Endothelial cell of umbilical vein (primary cell): ENCODE results near the gene ABTB2. TPM values are rescaled to one million over a fixed set of nuclear protein-coding genes. Genes with fewer than 3 reads are reported as not detected.

Experiments used
- BruUV-seq: library from RNA; stranded (reverse); fragments of 400-500 nt; replicated peaks from 2 replicates; lab custom pipeline; 2021; lab: Mats Ljungman, UMichigan
- CTCF ChIA-PET: fragments of 300-600, 350-600 bp; sonication (Branson Sonifier 250); formaldehyde crosslinking; loops from one replicate; lab custom pipeline; 2021; ENCODE audit warnings: antibody characterized with exemption, inconsistent platforms; lab: Charles Lee
- POLR2A ChIA-PET: fragments of 300-600, 350-600 bp; sonication (Branson Sonifier 250); formaldehyde crosslinking; loops from one replicate; lab custom pipeline; 2021; ENCODE audit warnings: antibody characterized with exemption, inconsistent platforms; lab: Charles Lee
- DNase-seq: peaks from one replicate; pipeline ENCODE4 v3.0.0-alpha.2; 2011; ENCODE audit warnings: low read depth, low spot score
- FAIRE-seq: peaks from 2 replicates; lab custom pipeline; 2011; peaks lifted over from hg19 to GRCh38; lab: Jason Lieb, UNC
- H2AFZ ChIP-seq: 2 replicates; pipeline ENCODE4 v1.6.0; 2012; ENCODE audit warnings: low read depth, low read length, control low read depth, inconsistent platforms
- H3K27ac ChIP-seq: 2 replicates; pipeline ENCODE4 v1.5.1; 2011; ENCODE audit warnings: low read depth, mild to moderate bottlenecking, control low read depth, low read length, moderate library complexity; ENCODE audit not compliant: insufficient read depth
- H3K27me3 ChIP-seq, 2 experiments: 2 replicates each; pipeline versions ENCODE4 v1.6.0 to v1.6.1; 2011; ENCODE audit warnings: low read length in 2 of 2, mixed read lengths in 1 of 2; ENCODE audit not compliant: control insufficient read depth in 2 of 2, insufficient read depth in 2 of 2
- H3K36me3 ChIP-seq, 2 experiments: 2 replicates in 1 of 2; 3 replicates in 1 of 2; pipeline ENCODE4 v1.5.1; 2011; ENCODE audit warnings: low read length in 2 of 2, mild to moderate bottlenecking in 1 of 2, moderate library complexity in 1 of 2; ENCODE audit not compliant: control insufficient read depth in 2 of 2, insufficient read depth in 2 of 2; ENCODE audit errors: extremely low read depth in 1 of 2
- H3K4me1 ChIP-seq: 3 replicates; pipeline ENCODE4 v1.5.1; 2011; ENCODE audit warnings: mild to moderate bottlenecking, low read length; ENCODE audit not compliant: control insufficient read depth, insufficient read depth; ENCODE audit errors: extremely low read depth
- H3K4me2 ChIP-seq: 2 replicates; pipeline ENCODE4 v1.6.1; 2011; ENCODE audit warnings: low read length, control low read depth, mixed read lengths; ENCODE audit not compliant: insufficient read depth
- H3K4me3 ChIP-seq, 3 experiments: fragments of 200-600 bp in 1 of 3; sonication (generic), shearing (Covaris generic) in 1 of 3; replicated peaks in 1 of 3; 2 replicates each; pipeline ENCODE4 v1.5.1; 2011 to 2016; ENCODE audit warnings: control low read depth in 3 of 3, low read length in 3 of 3, mild to moderate bottlenecking in 2 of 3, inconsistent platforms in 1 of 3, low read depth in 1 of 3, moderate library complexity in 1 of 3; ENCODE audit not compliant: insufficient read depth in 1 of 3
- H3K79me2 ChIP-seq: 2 replicates; pipeline ENCODE4 v1.6.0; 2012; ENCODE audit warnings: low read length, inconsistent platforms; ENCODE audit not compliant: control insufficient read depth, insufficient read depth
- H3K9ac ChIP-seq: replicated peaks from 2 replicates; pipeline ENCODE3; 2011; ENCODE audit warnings: low read length, control low read depth; ENCODE audit not compliant: insufficient read depth; ENCODE audit errors: extremely low read depth
- H3K9me1 ChIP-seq: replicated peaks from 3 replicates; pipeline ENCODE4 v1.6.0; 2011; ENCODE audit warnings: mild to moderate bottlenecking, low read length; ENCODE audit not compliant: control insufficient read depth, insufficient read depth; ENCODE audit errors: extremely low read depth
- H3K9me3 ChIP-seq: replicated peaks from 2 replicates; pipeline ENCODE4 v1.5.1; 2012; ENCODE audit warnings: low read length, inconsistent platforms; ENCODE audit not compliant: control insufficient read depth, insufficient read depth
- H4K20me1 ChIP-seq: replicated peaks from 2 replicates; pipeline ENCODE3; 2011; ENCODE audit warnings: mild to moderate bottlenecking, low read length; ENCODE audit not compliant: control insufficient read depth, insufficient read depth; ENCODE audit errors: extremely low read depth
- EZH2 ChIP-seq: IDR thresholded peaks from 2 replicates; pipeline ENCODE4 v1.6.1; 2012; ENCODE audit warnings: borderline replicate concordance, low read depth, mild to moderate bottlenecking, moderate library complexity, low read length, inconsistent platforms; ENCODE audit not compliant: severe bottlenecking
- FOS ChIP-seq: IDR thresholded peaks from 2 replicates; pipeline ENCODE4 v1.6.1; 2011; ENCODE audit warnings: mild to moderate bottlenecking, low read length, moderate library complexity, borderline replicate concordance; ENCODE audit not compliant: insufficient read depth
- GATA2 ChIP-seq: IDR thresholded peaks from 2 replicates; pipeline ENCODE4 v1.7.0; 2011; ENCODE audit warnings: low read depth, mild to moderate bottlenecking, moderate library complexity, mixed read lengths, low read length; ENCODE audit not compliant: insufficient read length, insufficient read depth
- JUN ChIP-seq: IDR thresholded peaks from 2 replicates; pipeline ENCODE4 v1.6.1; 2011; ENCODE audit warnings: borderline replicate concordance, low read depth; ENCODE audit not compliant: insufficient read length, insufficient read depth
- MYC ChIP-seq: IDR thresholded peaks from one replicate; pipeline ENCODE4 v1.6.1; 2011; ENCODE audit warnings: mild to moderate bottlenecking, low read depth, low read length
- POLR2A ChIP-seq: IDR thresholded peaks from 2 replicates; pipeline ENCODE4 v1.6.1; 2012; ENCODE audit warnings: low read depth, mild to moderate bottlenecking, control low read depth, low read length
- POLR2AphosphoS5 ChIP-seq: IDR thresholded peaks from 2 replicates; pipeline ENCODE4 v1.6.1; 2012; ENCODE audit warnings: low read depth, mild to moderate bottlenecking, control low read depth, low read length, moderate library complexity; ENCODE audit not compliant: insufficient read depth
- dilution Hi-C: fragments of 300-500 bp; cut with MboI; formaldehyde crosslinking; loops from one replicate; pipeline ENCODE4 v1.15.0; 2019; ENCODE audit warnings: low sequenced_read_pairs; ENCODE audit not compliant: extremely low pct_ligation_motif_present
- intact Hi-C: fragments of 100-400 bp; cut with micrococcal nuclease; formaldehyde crosslinking; loops from one replicate; pipeline ENCODE4 v1.10.0; 2022
- polyA plus RNA-seq, 4 experiments: library from polyadenylated mRNA; depleted of rRNA in 3 of 4; stranded (reverse) in 3 of 4; unstranded in 1 of 4; fragments of >200 nt; gene quantifications; 2 replicates each; pipeline versions ENCODE4 v1.2.1 to v1.2.3, GENCODE V29; 2011 to 2012; ENCODE audit warnings: missing spikeins in 1 of 4
- total RNA-seq: library from RNA; stranded (reverse); gene quantifications from 2 replicates; pipeline ENCODE4 v1.2.3, GENCODE V29; 2021
- TF ChIP-seq, protein P1 (sequence below), 2 donors: IDR thresholded peaks; 1 replicate in 1 of 2; 2 replicates in 1 of 2; pipeline ENCODE4 v1.5.1; 2011; ENCODE audit warnings: low read length in 2 of 2, mild to moderate bottlenecking in 2 of 2, moderate library complexity in 2 of 2, control low read depth in 1 of 2, inconsistent platforms in 1 of 2, low read depth in 1 of 2; ENCODE audit not compliant: insufficient read depth in 1 of 2; ENCODE audit errors: extremely low read depth in 1 of 2
- TF ChIP-seq, protein P2 (sequence below): IDR thresholded peaks from 2 replicates; pipeline ENCODE4 v1.6.1; 2011; ENCODE audit not compliant: insufficient read depth, insufficient read length

ABTB2 gene
- total and polyA plus RNA-seq, 2 donors (not counting 3 experiments of a cell fraction or from before 2014, with no cell fraction given), result 0.11 to 0.14 TPM

DNA sequence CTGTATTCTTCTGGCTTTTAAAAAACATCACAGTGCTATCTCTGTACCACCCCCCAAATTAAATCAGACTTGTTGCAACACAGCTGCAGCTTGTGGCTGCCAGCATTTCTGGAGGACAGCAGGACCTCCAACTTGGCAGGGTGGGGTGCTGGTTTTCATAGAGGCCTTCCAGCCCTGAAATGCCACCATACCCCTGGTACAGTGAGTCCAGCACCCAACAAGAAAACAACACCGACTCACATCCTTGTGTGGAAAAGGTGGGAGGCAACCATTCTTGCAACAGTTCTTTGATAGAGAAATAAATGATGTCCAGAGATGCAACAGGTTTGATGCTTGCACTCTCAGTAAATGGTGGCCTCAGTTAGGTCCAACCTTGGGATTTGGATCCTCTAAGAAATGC lies 96.0 kb downstream of the ABTB2 start:
- dilution Hi-C loops, result no loop called here
- ChIA-PET CTCF (interaction anchor here (1.6 kb wide), 1 partner anchor 27 kb away, joined by 4 read pairs; no protein-coding TSS in a partner anchor), POLR2A (no interaction called here)
- H4K20me1 ChIP-seq, result no peaks in the 10 kb centered on the region
- H3K4me1 ChIP-seq, result no peaks in the 10 kb centered on the region
- H3K4me3 ChIP-seq, result no peak overlapping the region
- no peak overlapping the region for H2AFZ ChIP-seq
- no peaks in the 10 kb centered on the region for H3K79me2 ChIP-seq
- TF ChIP-seq, protein P1, sequence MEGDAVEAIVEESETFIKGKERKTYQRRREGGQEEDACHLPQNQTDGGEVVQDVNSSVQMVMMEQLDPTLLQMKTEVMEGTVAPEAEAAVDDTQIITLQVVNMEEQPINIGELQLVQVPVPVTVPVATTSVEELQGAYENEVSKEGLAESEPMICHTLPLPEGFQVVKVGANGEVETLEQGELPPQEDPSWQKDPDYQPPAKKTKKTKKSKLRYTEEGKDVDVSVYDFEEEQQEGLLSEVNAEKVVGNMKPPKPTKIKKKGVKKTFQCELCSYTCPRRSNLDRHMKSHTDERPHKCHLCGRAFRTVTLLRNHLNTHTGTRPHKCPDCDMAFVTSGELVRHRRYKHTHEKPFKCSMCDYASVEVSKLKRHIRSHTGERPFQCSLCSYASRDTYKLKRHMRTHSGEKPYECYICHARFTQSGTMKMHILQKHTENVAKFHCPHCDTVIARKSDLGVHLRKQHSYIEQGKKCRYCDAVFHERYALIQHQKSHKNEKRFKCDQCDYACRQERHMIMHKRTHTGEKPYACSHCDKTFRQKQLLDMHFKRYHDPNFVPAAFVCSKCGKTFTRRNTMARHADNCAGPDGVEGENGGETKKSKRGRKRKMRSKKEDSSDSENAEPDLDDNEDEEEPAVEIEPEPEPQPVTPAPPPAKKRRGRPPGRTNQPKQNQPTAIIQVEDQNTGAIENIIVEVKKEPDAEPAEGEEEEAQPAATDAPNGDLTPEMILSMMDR (IDR thresholded peaks at IDR 0.05; ENCODE audit: extremely low read depth in 1 of 2, insufficient read depth in 1 of 2, low read depth in 1 of 2, low read length in 2 of 2), result no peak
- TF ChIP-seq, protein P2, sequence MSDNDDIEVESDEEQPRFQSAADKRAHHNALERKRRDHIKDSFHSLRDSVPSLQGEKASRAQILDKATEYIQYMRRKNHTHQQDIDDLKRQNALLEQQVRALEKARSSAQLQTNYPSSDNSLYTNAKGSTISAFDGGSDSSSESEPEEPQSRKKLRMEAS, result no peak
- TF ChIP-seq MYC, result no peak
- TF ChIP-seq POLR2A, result no peak
- no peak for TF ChIP-seq POLR2AphosphoS5
- no peak for TF ChIP-seq FOS
- TF ChIP-seq GATA2, result no peak
- no peak for TF ChIP-seq JUN
- TF ChIP-seq EZH2, result no peak
- intact Hi-C loops, result no loop called here
- no peaks in the 10 kb centered on the region for H3K9me3 ChIP-seq
- no peak overlapping the region for H3K27ac ChIP-seq
- H3K9me1 ChIP-seq, result no peaks in the 10 kb centered on the region
- FAIRE-seq (no peak), DNase-seq (no peak)
- BruUV-seq, result no TSS peak
- H3K4me2 ChIP-seq, result no peak overlapping the region
- H3K36me3 ChIP-seq, result no peaks in the 10 kb centered on the region
- no peaks in the 10 kb centered on the region for H3K27me3 ChIP-seq
- no peak overlapping the region for H3K9ac ChIP-seq
